BE2C (cell line): ENCODE results near the gene TERT. TPM values are rescaled to one million over a fixed set of nuclear protein-coding genes. Genes with fewer than 3 reads are reported as not detected.
"Not testable (repeated sequence)": the region's sequence is repeated elsewhere in the genome, so short reads cannot be mapped to it uniquely, and the experiment has no call there.

Experiments
- DNase-seq: peaks from one replicate; pipeline ENCODE4 v3.0.0-alpha.2; 2020
- H3K27me3 ChIP-seq: fragments of 250-450 bp; sonication (Bioruptor Pico); 2 replicates; pipeline ENCODE4 v1.5.1; 2020; ENCODE audit warnings: mild to moderate bottlenecking
- H3K36me3 ChIP-seq: fragments of 250-450 bp; sonication (Bioruptor Pico); 2 replicates; pipeline ENCODE4 v1.5.1; 2020; ENCODE audit warnings: mild to moderate bottlenecking
- H3K4me1 ChIP-seq: fragments of 250-450 bp; sonication (Bioruptor Pico); 2 replicates; pipeline ENCODE4 v1.5.1; 2020
- H3K4me3 ChIP-seq: 2 replicates; pipeline ENCODE4 v1.5.1; 2011; ENCODE audit warnings: low read depth, low read length
- H3K9me3 ChIP-seq: fragments of 250-450 bp; sonication (Bioruptor Pico); 2 replicates; pipeline ENCODE4 v1.5.1; 2020
- polyA plus RNA-seq: library from polyadenylated mRNA; unstranded; fragments of >200 nt; gene quantifications from one replicate; pipeline ENCODE4 v1.2.1, GENCODE V29; 2012; ENCODE audit warnings: low read depth, missing spikeins; ENCODE audit not compliant: insufficient read length, insufficient read depth
- TF ChIP-seq, protein P1 (sequence below): IDR thresholded peaks from 2 replicates; pipeline ENCODE4 v1.5.1; 2012; ENCODE audit warnings: mild to moderate bottlenecking, low read depth, low read length

The TERT gene
- polyA plus RNA-seq: not detected

DNA sequence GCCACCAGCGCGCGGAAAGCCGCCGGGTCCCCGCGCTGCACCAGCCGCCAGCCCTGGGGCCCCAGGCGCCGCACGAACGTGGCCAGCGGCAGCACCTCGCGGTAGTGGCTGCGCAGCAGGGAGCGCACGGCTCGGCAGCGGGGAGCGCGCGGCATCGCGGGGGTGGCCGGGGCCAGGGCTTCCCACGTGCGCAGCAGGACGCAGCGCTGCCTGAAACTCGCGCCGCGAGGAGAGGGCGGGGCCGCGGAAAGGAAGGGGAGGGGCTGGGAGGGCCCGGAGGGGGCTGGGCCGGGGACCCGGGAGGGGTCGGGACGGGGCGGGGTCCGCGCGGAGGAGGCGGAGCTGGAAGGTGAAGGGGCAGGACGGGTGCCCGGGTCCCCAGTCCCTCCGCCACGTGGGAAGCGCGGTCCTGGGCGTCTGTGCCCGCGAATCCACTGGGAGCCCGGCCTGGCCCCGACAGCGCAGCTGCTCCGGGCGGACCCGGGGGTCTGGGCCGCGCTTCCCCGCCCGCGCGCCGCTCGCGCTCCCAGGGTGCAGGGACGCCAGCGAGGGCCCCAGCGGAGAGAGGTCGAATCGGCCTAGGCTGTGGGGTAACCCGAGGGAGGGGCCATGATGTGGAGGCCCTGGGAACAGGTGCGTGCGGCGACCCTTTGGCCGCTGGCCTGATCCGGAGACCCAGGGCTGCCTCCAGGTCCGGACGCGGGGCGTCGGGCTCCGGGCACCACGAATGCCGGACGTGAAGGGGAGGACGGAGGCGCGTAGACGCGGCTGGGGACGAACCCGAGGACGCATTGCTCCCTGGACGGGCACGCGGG lies at the start of gene TERT:
Gene TERT (minus strand): TSS at position 234 of the 815 bp plus-strand sequence. CDS start 79 bp downstream, at position 155.
- Histone ChIP-seq H3K4me3 (no peak within 1 kb of the TSS), H3K9me3 (no peaks in the 10 kb centered on the region), H3K27me3 (no peaks in the 10 kb centered on the region), H3K4me1 (no peaks in the 10 kb centered on the region), H3K36me3 (no peaks in the 10 kb centered on the region)
- peak; percentile 69 for DNase-seq
- TF ChIP-seq, protein P1, sequence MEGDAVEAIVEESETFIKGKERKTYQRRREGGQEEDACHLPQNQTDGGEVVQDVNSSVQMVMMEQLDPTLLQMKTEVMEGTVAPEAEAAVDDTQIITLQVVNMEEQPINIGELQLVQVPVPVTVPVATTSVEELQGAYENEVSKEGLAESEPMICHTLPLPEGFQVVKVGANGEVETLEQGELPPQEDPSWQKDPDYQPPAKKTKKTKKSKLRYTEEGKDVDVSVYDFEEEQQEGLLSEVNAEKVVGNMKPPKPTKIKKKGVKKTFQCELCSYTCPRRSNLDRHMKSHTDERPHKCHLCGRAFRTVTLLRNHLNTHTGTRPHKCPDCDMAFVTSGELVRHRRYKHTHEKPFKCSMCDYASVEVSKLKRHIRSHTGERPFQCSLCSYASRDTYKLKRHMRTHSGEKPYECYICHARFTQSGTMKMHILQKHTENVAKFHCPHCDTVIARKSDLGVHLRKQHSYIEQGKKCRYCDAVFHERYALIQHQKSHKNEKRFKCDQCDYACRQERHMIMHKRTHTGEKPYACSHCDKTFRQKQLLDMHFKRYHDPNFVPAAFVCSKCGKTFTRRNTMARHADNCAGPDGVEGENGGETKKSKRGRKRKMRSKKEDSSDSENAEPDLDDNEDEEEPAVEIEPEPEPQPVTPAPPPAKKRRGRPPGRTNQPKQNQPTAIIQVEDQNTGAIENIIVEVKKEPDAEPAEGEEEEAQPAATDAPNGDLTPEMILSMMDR: no peak

DNA sequence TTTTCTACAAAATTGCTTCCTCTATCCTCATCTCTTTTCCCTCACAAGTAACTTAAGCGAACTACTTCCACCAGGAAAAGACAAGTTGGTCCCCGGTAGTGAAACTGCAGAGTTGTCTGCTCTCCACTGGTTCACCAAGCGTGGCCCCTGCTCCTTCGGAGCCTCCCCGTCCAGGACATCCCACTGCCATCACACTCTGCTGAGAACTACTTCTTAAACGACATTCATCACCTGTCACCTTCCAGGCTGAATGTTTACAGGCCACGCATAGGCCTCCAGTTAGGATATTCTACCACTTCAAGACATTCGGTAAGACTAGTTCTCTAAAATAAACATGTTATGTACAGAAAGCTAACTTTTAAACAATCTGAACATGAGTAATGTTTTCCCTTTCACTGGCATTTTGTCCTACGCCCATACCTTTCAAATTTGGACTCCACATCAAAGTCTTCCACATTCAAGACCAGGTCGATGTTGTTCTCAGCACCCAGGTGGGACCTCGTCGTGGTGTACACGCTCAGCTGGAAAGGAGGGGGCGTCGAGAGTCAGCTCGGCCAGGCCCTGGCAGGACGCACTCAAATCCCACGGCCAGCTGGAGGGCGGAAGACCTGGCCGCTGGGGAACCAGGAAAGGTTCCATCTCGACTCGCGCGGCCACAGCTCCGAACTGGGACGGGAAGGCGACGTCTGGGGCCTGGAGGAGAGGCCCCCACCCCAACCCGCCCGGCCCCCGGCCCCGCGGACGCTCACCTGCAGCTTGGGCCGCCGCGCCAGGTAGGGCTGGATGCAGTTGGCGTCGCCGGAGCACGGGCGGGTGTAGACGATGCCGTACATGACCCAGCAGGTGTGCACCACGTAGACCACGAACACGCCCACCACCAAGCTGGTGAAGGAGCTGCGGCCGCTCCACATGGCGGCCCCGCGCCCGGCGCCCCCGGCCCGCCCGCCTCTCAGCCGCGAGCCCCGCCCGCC lies 49.3 kb upstream of the TERT start:
- peak overlapping the region; percentile 83 for H3K4me3 ChIP-seq
- H3K36me3 ChIP-seq: peaks cover 36% of the 10 kb centered on the region
- DNase-seq: peak; percentile 24
- TF ChIP-seq, protein P1: no peak
- H3K9me3 ChIP-seq: no peaks in the 10 kb centered on the region
- H3K4me1 ChIP-seq: peaks cover 2% of the 10 kb centered on the region; the same call in 1 of the 2 replicates
- no peaks in the 10 kb centered on the region for H3K27me3 ChIP-seq

DNA sequence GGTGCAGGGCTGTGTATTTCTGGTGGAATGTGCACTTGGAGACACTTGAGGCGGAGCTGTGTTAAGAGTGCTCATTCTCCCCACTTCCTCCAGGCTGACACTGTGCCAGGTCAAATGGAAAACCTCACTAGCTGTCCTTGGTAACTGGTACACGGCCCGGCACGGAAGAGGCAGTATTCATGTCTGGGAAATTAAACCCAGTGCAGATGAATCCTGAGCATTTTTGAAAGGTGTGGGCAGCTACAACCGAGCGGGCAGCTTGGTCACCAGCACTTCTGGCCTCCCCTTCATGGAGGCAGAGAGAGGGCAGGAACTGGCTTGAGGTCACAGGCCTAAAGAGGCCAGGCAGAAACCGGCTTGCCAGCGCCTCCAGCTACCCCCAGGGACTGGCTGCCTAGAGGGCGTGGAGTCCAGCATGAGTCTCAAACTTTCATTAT lies 48.5 kb upstream of the TERT start:
- H3K4me1 ChIP-seq: peaks cover 2% of the 10 kb centered on the region; the same call in 1 of the 2 replicates
- no peaks in the 10 kb centered on the region for H3K27me3 ChIP-seq
- TF ChIP-seq, protein P1: no peak
- DNase-seq: no peak
- H3K36me3 ChIP-seq: peaks cover 41% of the 10 kb centered on the region
- H3K9me3 ChIP-seq: no peaks in the 10 kb centered on the region
- peak overlapping the region; percentile 83 for H3K4me3 ChIP-seq

GRCh38 chr5:1342711-1343110 lies 47.8 kb upstream of the TERT start:
- not testable (repeated sequence) for H3K9me3 ChIP-seq, H3K4me1 ChIP-seq, DNase-seq, H3K27me3 ChIP-seq, H3K4me3 ChIP-seq
- peaks cover 48% of the 10 kb centered on the region for H3K36me3 ChIP-seq

DNA sequence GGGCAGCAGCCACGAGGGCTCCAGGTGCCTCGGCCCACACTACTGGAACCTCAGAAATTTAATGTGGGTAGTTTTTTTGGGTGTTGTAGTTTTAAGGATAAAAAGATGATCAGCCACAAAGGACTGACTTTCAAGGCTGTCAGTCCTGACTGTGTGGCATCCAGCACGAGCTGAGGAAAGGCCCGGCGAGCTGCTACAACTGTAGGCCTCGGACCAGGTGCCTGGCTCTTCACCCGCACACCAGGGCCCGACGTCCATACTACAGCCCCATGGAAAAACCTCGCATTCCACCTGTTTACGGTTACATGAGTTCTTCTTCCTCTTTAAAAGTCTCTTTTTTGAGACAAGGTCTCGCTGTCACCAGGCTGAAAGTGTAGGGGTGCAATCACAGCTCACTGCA lies 47.4 kb upstream of the TERT start:
- TF ChIP-seq, protein P1: no peak
- Histone ChIP-seq H3K27me3 (no peaks in the 10 kb centered on the region), H3K9me3 (no peaks in the 10 kb centered on the region), H3K4me1 (peaks cover 2% of the 10 kb centered on the region; the same call in 1 of the 2 replicates), H3K36me3 (peaks cover 52% of the 10 kb centered on the region), H3K4me3 (no peak overlapping the region)
- DNase-seq: no peak

DNA sequence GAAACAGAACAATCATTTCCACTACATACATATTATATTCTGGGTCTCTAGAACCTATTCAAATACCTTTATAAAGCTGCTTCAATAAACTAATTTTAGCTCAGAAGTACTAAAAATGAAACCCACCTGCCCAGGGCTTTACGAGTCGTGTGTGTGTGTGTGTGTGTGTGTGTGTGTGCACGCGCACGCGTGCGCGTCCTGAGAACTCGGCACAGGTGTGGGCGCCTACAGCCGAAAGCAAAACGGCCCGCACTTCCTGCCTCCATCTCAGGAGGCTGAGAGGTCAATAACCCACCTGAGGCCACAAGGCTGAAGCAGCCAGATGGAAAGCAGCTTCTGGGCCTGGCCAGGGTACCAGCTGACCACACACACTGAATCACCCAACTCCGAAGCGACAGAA lies 47.0 kb upstream of the TERT start:
- Histone ChIP-seq H3K27me3 (no peaks in the 10 kb centered on the region), H3K4me1 (peaks cover 2% of the 10 kb centered on the region; the same call in 1 of the 2 replicates), H3K9me3 (no peaks in the 10 kb centered on the region), H3K36me3 (peaks cover 56% of the 10 kb centered on the region), H3K4me3 (no peak overlapping the region)
- TF ChIP-seq, protein P1: no peak
- DNase-seq: no peak

GRCh38 chr5:1339818-1340210 lies 44.9 kb upstream of the TERT start:
- peaks cover 77% of the 10 kb centered on the region for H3K36me3 ChIP-seq
- not testable (repeated sequence) for H3K4me1 ChIP-seq, H3K27me3 ChIP-seq, H3K9me3 ChIP-seq, H3K4me3 ChIP-seq, DNase-seq

DNA sequence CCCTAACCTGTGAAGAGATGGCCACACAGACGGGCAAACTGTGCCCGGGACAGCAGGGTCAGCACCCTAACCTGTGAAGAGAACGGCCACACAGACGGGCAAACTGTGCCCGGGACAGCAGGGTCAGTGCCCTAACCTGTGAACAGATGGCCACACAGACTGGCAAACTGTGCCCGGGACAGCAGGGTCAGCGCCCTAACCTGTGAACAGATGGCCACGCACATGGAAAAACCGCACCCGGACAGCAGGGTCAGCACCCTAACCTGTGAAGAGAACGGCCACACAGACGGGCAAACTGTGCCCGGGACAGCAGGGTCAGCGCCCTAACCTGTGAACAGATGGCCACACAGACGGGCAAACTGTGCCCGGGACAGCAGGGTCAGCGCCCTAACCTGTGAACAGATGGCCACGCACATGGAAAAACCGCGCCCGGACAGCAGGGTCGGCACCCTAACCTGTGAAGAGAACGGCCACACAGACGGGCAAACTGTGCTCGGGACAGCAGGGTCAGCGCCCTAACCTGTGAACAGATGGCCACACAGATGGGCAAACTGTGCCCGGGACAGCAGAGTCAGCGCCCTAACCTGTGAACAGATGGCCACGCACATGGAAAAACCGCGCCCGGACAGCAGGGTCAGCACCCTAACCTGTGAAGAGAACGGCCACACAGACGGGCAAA lies 44.4 kb upstream of the TERT start:
- H3K4me3 ChIP-seq, DNase-seq, H3K4me1 ChIP-seq, H3K27me3 ChIP-seq, H3K9me3 ChIP-seq: not testable (repeated sequence)
- peaks cover 82% of the 10 kb centered on the region for H3K36me3 ChIP-seq
